ENCODE data around the gene PDE10A. TPM values are rescaled to one million over a fixed set of nuclear protein-coding genes. Genes with fewer than 3 reads are reported as not detected.

Gene PDE10A
- total and polyA plus RNA-seq, 7 experiments from 2014 or later = not detected

DNA sequence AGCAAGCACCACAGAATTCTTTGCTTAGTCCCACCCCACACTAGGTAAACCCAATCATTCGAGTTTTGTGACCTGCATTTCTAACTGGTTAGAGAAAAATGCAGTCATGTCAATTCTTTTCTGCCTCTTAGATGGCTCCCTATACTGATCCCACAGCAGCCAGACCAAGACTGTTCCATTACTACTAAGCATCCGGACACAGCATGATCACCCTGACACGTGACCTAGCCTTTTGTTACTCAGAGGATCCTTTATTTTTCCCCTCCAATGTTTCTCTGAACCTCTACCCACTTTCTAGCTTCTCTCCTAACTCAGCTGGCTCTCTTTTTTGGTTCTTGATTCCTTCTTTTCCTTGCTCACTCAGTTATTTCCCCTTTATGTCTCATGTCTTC lies 87.9 kb downstream of the PDE10A start:
- POLR2A ChIA-PET = no interaction called here

DNA sequence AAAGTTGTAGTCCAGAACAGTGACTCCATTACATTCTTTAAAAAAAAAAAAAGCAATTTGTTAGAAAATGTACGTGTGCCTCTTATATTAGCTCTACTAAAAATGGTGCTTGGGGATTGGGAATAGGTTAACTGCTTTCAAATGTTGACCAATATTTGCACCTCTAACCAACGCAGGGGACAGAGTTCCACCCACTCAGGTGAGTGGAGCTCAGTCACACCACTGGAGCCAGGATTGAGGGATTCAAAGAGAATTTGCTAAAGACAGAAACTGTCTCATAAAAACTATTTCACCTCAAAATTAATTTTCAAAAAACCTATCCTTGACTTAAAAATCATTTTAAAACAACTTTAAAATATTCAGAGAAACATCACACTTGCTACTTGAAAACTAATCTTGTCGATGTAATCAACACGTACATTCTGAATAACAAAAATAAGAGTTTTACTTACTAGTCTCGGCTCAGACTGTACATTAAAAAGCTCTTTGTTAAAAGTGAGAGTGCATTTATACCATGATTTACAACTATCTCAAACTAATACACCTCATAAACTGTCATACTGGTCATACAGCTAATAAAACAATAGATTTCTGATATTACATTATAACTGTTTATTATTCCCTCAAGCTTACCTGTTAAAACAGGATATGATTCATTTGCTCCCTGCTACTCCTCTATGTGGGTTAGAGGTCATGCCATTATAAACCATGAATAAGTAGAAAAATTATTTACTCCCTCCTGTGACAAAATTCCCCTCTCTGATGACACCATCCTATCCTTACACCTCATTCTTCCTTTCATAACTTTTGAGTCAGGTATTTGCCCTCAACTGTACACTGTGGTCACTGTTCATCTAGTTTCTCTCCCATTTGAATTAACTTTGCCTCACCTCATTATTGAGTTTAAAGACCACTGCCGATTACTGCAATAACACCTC lies 88.6 kb downstream of the PDE10A start:
- no peaks in the 10 kb centered on the region for H3K36me3 Mint-ChIP-seq

More for the DNA sequence above, 87.9 kb downstream of the PDE10A start:
- Mint-ChIP-seq H3K4me1 (no peaks in the 10 kb centered on the region), H3K27me3 (no peaks in the 10 kb centered on the region), H3K4me3 (no peak overlapping the region), H3K36me3 (no peaks in the 10 kb centered on the region), H3K27ac (no peak overlapping the region), H3K9me3 (no peaks in the 10 kb centered on the region)
- CTCF ChIA-PET = no interaction called here
- no peak for ATAC-seq
- no peaks in the 10 kb centered on the region for H3K9me3 ChIP-seq (ENCODE audit: control insufficient read depth in 2 of 3, low read length in 3 of 3)
- H3K4me3 ChIP-seq (ENCODE audit: low read length) = no peak overlapping the region
- no peaks in the 10 kb centered on the region for H3K36me3 ChIP-seq (ENCODE audit: control insufficient read depth in 2 of 3, insufficient read depth in 3 of 3, low read length in 3 of 3)
- intact Hi-C loops (cut with micrococcal nuclease) = no loop called here
- no peak for DNase-seq
- no peaks in the 10 kb centered on the region for H3K4me1 ChIP-seq (ENCODE audit: control insufficient read depth in 2 of 2, insufficient read depth in 2 of 2, low read length in 2 of 2)
- H3K27me3 ChIP-seq (ENCODE audit: control insufficient read depth in 2 of 2, insufficient read depth in 2 of 2, low read length in 2 of 2) = no peaks in the 10 kb centered on the region
- no peak overlapping the region for H3K27ac ChIP-seq (ENCODE audit: low read depth, low read length)

DNA sequence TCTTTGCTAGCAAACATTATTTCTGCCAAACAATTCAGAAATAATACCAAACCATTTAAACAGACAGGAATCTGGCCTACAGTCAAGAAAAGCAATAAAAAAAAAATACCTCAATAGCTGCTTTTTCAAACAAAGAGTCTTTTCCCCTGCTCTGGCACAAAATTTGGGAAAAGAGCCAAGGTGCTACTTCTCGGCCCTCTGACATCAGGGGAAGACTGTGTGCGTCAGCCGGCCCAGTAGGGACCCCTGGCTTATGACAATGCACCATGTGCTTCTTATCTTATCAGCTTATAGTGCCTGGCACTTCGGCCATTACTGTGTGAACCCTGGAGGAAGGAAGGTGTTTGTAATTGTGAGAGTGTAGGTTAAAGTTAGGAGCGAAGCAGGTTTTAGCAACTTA lies 89.4 kb downstream of the PDE10A start:
- Histone ChIP-seq H3K36me3 (ENCODE audit: control insufficient read depth in 2 of 3, insufficient read depth in 3 of 3, low read length in 3 of 3) (no peaks in the 10 kb centered on the region), H3K27me3 (ENCODE audit: control insufficient read depth in 2 of 2, insufficient read depth in 2 of 2, low read length in 2 of 2) (no peaks in the 10 kb centered on the region), H3K4me3 (ENCODE audit: low read length) (no peak overlapping the region), H3K4me1 (ENCODE audit: control insufficient read depth in 2 of 2, insufficient read depth in 2 of 2, low read length in 2 of 2) (no peaks in the 10 kb centered on the region), H3K9me3 (ENCODE audit: control insufficient read depth in 2 of 3, low read length in 3 of 3) (no peaks in the 10 kb centered on the region), H3K27ac (ENCODE audit: low read depth, low read length) (no peak overlapping the region)
- Mint-ChIP-seq H3K4me3 (no peak overlapping the region), H3K9me3 (no peaks in the 10 kb centered on the region), H3K36me3 (no peaks in the 10 kb centered on the region), H3K4me1 (no peaks in the 10 kb centered on the region), H3K27me3 (no peaks in the 10 kb centered on the region), H3K27ac (no peak overlapping the region)
- ChIA-PET CTCF (no interaction called here), POLR2A (no interaction called here)
- ATAC-seq = no peak
- no peak for DNase-seq
- intact Hi-C loops (cut with micrococcal nuclease) = no loop called here

More for the DNA sequence above, 88.6 kb downstream of the PDE10A start:
- no peaks in the 10 kb centered on the region for H3K4me1 ChIP-seq (ENCODE audit: control insufficient read depth in 2 of 2, insufficient read depth in 2 of 2, low read length in 2 of 2)
- ATAC-seq = no peak
- intact Hi-C loops (cut with micrococcal nuclease) = no loop called here
- no peak overlapping the region for H3K27ac ChIP-seq (ENCODE audit: low read depth, low read length)
- POLR2A ChIA-PET = no interaction called here
- H3K4me3 ChIP-seq (ENCODE audit: low read length) = no peak overlapping the region
- CTCF ChIA-PET = interaction anchor here (0.7 kb wide), 1 partner anchor 119 kb away, joined by 4 read pairs; no protein-coding TSS in a partner anchor
- no peaks in the 10 kb centered on the region for H3K27me3 ChIP-seq (ENCODE audit: control insufficient read depth in 2 of 2, insufficient read depth in 2 of 2, low read length in 2 of 2)
- no peak overlapping the region for H3K4me3 Mint-ChIP-seq
- DNase-seq = no peak
- H3K9me3 ChIP-seq (ENCODE audit: control insufficient read depth in 2 of 3, low read length in 3 of 3) = no peaks in the 10 kb centered on the region
- H3K36me3 ChIP-seq (ENCODE audit: control insufficient read depth in 2 of 3, insufficient read depth in 3 of 3, low read length in 3 of 3) = no peaks in the 10 kb centered on the region
- no peaks in the 10 kb centered on the region for H3K9me3 Mint-ChIP-seq
- H3K27ac Mint-ChIP-seq = no peak overlapping the region
- H3K27me3 Mint-ChIP-seq = no peaks in the 10 kb centered on the region
- H3K4me1 Mint-ChIP-seq = no peaks in the 10 kb centered on the region

- POLR2A ChIA-PET = no interaction called here
- Mint-ChIP-seq H3K4me3 (no peak overlapping the region), H3K36me3 (no peaks in the 10 kb centered on the region), H3K9me3 (no peaks in the 10 kb centered on the region), H3K27me3 (no peaks in the 10 kb centered on the region), H3K27ac (no peak overlapping the region), H3K4me1 (no peaks in the 10 kb centered on the region)
- intact Hi-C loops (cut with micrococcal nuclease) = no loop called here
- no peaks in the 10 kb centered on the region for H3K9me3 ChIP-seq (ENCODE audit: control insufficient read depth in 2 of 3, low read length in 3 of 3)
- no peaks in the 10 kb centered on the region for H3K27me3 ChIP-seq (ENCODE audit: control insufficient read depth in 2 of 2, insufficient read depth in 2 of 2, low read length in 2 of 2)
- H3K27ac ChIP-seq (ENCODE audit: low read depth, low read length) = no peak overlapping the region
- H3K4me3 ChIP-seq (ENCODE audit: low read length) = no peak overlapping the region
- no peaks in the 10 kb centered on the region for H3K36me3 ChIP-seq (ENCODE audit: control insufficient read depth in 2 of 3, insufficient read depth in 3 of 3, low read length in 3 of 3)
- no peaks in the 10 kb centered on the region for H3K4me1 ChIP-seq (ENCODE audit: control insufficient read depth in 2 of 2, insufficient read depth in 2 of 2, low read length in 2 of 2)
- DNase-seq (no peak), ATAC-seq (no peak)
- CTCF ChIA-PET = no interaction called here
Observed at GRCh38 chr6:165571721-165572132, 91.3 kb downstream of the PDE10A start.

DNA sequence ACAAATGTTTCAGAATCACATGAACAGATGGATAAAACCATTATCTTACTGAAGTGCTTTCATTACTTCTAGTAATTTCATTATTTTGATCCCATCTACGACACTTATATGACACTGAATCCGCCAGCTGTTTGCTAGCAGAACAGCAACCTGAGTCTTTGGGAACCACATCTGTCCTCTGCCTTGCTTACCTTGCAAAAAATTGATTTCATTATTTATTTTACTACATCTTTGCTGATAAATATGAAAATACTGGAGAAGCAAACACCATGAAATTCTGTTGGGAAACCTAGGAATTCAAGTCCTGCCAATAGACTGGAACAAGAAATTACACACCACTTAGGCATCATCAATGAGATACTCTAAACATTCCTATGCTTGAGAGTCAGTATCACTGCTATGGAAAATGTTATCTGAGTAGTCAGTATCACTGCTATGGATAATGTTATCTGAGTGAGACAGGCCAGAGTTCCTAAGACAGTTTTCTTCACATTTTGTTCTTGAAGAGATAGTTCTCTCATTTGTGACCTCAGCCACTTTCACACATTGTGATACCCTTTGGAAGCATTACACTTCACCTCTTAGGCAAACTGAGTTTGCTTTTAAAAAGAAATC lies 91.9 kb downstream of the PDE10A start:
- DNase-seq (no peak), ATAC-seq (no peak)
- H3K27me3 Mint-ChIP-seq = no peaks in the 10 kb centered on the region
- ChIA-PET POLR2A (no interaction called here), CTCF (no interaction called here)
- no peaks in the 10 kb centered on the region for H3K9me3 Mint-ChIP-seq
- no peaks in the 10 kb centered on the region for H3K36me3 Mint-ChIP-seq
- no peaks in the 10 kb centered on the region for H3K27me3 ChIP-seq (ENCODE audit: control insufficient read depth in 2 of 2, insufficient read depth in 2 of 2, low read length in 2 of 2)
- intact Hi-C loops (cut with micrococcal nuclease) = no loop called here
- H3K27ac Mint-ChIP-seq = no peak overlapping the region
- no peaks in the 10 kb centered on the region for H3K4me1 ChIP-seq (ENCODE audit: control insufficient read depth in 2 of 2, insufficient read depth in 2 of 2, low read length in 2 of 2)
- no peaks in the 10 kb centered on the region for H3K9me3 ChIP-seq (ENCODE audit: control insufficient read depth in 2 of 3, low read length in 3 of 3)
- no peaks in the 10 kb centered on the region for H3K36me3 ChIP-seq (ENCODE audit: control insufficient read depth in 2 of 3, insufficient read depth in 3 of 3, low read length in 3 of 3)
- H3K4me3 Mint-ChIP-seq = no peak overlapping the region
- no peak overlapping the region for H3K27ac ChIP-seq (ENCODE audit: low read depth, low read length)
- H3K4me3 ChIP-seq (ENCODE audit: low read length) = no peak overlapping the region
- no peaks in the 10 kb centered on the region for H3K4me1 Mint-ChIP-seq

DNA sequence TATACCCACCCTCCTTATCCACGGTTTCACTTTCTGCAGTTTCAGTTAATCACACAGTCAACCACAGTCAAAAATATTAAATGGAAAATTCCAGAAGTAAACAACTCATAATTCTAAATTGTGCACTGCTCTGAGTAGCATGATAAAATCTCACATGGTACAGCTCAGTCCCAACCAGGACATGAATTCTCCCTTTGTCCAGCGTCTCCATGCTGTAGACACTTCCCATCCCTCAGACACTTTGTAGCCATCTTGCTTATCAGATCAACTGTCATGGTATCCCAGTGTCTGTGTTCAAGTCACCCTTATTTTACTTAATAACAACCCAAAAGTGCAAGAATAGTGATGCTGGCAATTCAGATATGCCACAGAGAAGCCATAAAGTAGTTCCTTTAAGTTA lies 94.7 kb downstream of the PDE10A start:
- CTCF ChIA-PET = interaction anchor here (0.7 kb wide), 1 partner anchor 20 kb away, joined by 3 read pairs; no protein-coding TSS in a partner anchor

More for the DNA sequence above, 94.7 kb downstream of the PDE10A start:
- no peak overlapping the region for H3K27ac Mint-ChIP-seq
- ATAC-seq (no peak), DNase-seq (no peak)
- H3K4me1 Mint-ChIP-seq = no peaks in the 10 kb centered on the region
- H3K27me3 Mint-ChIP-seq = no peaks in the 10 kb centered on the region
- no peaks in the 10 kb centered on the region for H3K27me3 ChIP-seq (ENCODE audit: control insufficient read depth in 2 of 2, insufficient read depth in 2 of 2, low read length in 2 of 2)
- H3K9me3 Mint-ChIP-seq = no peaks in the 10 kb centered on the region
- H3K9me3 ChIP-seq (ENCODE audit: control insufficient read depth in 2 of 3, low read length in 3 of 3) = no peaks in the 10 kb centered on the region
- no peaks in the 10 kb centered on the region for H3K4me1 ChIP-seq (ENCODE audit: control insufficient read depth in 2 of 2, insufficient read depth in 2 of 2, low read length in 2 of 2)
- H3K4me3 Mint-ChIP-seq = no peak overlapping the region
- H3K4me3 ChIP-seq (ENCODE audit: low read length) = no peak overlapping the region
- H3K36me3 Mint-ChIP-seq = no peaks in the 10 kb centered on the region
- intact Hi-C loops (cut with micrococcal nuclease) = no loop called here
- no peak overlapping the region for H3K27ac ChIP-seq (ENCODE audit: low read depth, low read length)
- POLR2A ChIA-PET = no interaction called here
- H3K36me3 ChIP-seq (ENCODE audit: control insufficient read depth in 2 of 3, insufficient read depth in 3 of 3, low read length in 3 of 3) = no peaks in the 10 kb centered on the region
